Suprapubic skin (tissue), 4 donors: Measurements from ENCODE around the gene PAIP2B. TPM values are rescaled to one million over a fixed set of nuclear protein-coding genes. Genes with fewer than 3 reads are reported as not detected.
"Not testable (repeated sequence)": the region's sequence is repeated elsewhere in the genome, so short reads cannot be mapped to it uniquely, and the experiment has no call there.

Experiments used
- DNase-seq, 2 donors: peaks; one replicate each; pipeline ENCODE4 v3.0.0-alpha.2; 2019; ENCODE audit warnings: low spot score in 2 of 2
- H3K27ac ChIP-seq: fragments of 200-600 bp; sonication (generic); one replicate; pipeline ENCODE4 v1.5.1; 2019
- H3K27me3 ChIP-seq: fragments of 200-600 bp; sonication (generic); one replicate; pipeline ENCODE4 v1.5.1; 2019
- H3K36me3 ChIP-seq: fragments of 200-600 bp; sonication (generic); one replicate; pipeline ENCODE4 v1.5.1; 2019
- H3K4me1 ChIP-seq: fragments of 200-600 bp; sonication (generic); one replicate; pipeline ENCODE4 v1.5.1; 2019
- H3K4me3 ChIP-seq: fragments of 200-600 bp; sonication (generic); one replicate; pipeline ENCODE4 v1.5.1; 2019; ENCODE audit warnings: mild to moderate bottlenecking
- H3K9me3 ChIP-seq: fragments of 200-600 bp; sonication (generic); one replicate; pipeline ENCODE4 v1.5.1; 2019
- CTCF ChIP-seq, 2 donors: fragments of 200-600 bp in 1 of 2; fragments of 450-650 bp in 1 of 2; sonication (generic) in 1 of 2; IDR thresholded peaks; one replicate each; pipeline ENCODE4 v1.5.1; 2016 to 2019; ENCODE audit warnings: antibody characterized with exemption in 2 of 2, mild to moderate bottlenecking in 1 of 2, moderate library complexity in 1 of 2
- EP300 ChIP-seq: sonication (generic); formaldehyde crosslinking; IDR thresholded peaks from one replicate; pipeline ENCODE4 v1.6.1; 2017; ENCODE audit warnings: antibody characterized with exemption
- POLR2A ChIP-seq, 2 donors: fragments of 450-650 bp; IDR thresholded peaks; one replicate each; pipeline ENCODE4 v1.6.1; 2017; ENCODE audit warnings: antibody characterized with exemption in 2 of 2, mild to moderate bottlenecking in 2 of 2, moderate library complexity in 2 of 2
- POLR2AphosphoS5 ChIP-seq, 3 donors: sonication (generic); formaldehyde crosslinking; IDR thresholded peaks; one replicate each; pipeline ENCODE4 v1.6.1; 2017; ENCODE audit warnings: antibody characterized with exemption in 3 of 3
- WGBS: methylation state at CpG from one replicate; pipeline ENCODE4 v1.1.5; 2018; 5-methylcytosine and 5-hydroxymethylcytosine counted together
- total RNA-seq, 4 donors: library from RNA; depleted of rRNA; stranded (reverse); fragments of >200 nt; gene quantifications; one replicate each; pipeline ENCODE4 v1.1.0, GENCODE V29; 2016

Gene PAIP2B
- total RNA-seq, 4 donors from 2014 or later: 21.0 to 30.3 (median 26.7) TPM

GRCh38 chr2:71187589-71187988, 39.3 kb downstream of the PAIP2B start:
- no peak for DNase-seq
- no peak overlapping the region for H3K4me3 ChIP-seq
- 92% methylated on average over 2 of the region's 2 CpGs for WGBS
- no peak for TF ChIP-seq POLR2A (IDR thresholded peaks at IDR 0.05)
- no peak for TF ChIP-seq EP300
- TF ChIP-seq CTCF (IDR thresholded peaks at IDR 0.05): no peak
- no peak for TF ChIP-seq POLR2AphosphoS5 (IDR thresholded peaks at IDR 0.05)
- H3K27me3 ChIP-seq: no peaks in the 10 kb centered on the region
- no peaks in the 10 kb centered on the region for H3K9me3 ChIP-seq
- H3K4me1 ChIP-seq: no peaks in the 10 kb centered on the region
- H3K27ac ChIP-seq: no peak overlapping the region
- no peaks in the 10 kb centered on the region for H3K36me3 ChIP-seq

DNA sequence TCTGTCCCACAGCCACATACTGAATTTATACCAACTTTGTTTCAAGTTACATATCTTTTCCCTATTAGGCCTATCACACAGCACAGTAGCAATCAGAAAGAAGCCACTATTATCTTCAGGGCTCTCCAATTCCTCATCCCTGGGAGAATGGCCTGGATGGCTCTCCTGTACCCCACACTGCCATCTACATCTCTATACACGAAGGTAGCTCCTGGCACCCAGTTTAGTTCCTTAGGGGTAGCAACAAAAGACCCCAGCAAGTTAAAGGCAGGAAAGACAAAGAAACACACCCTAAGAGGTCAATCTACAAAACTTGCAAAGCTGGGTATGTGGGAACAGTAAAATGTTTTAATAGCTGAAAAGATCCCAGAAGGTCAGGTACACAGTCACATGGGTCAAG, 39.9 kb downstream of the PAIP2B start:
- Histone ChIP-seq H3K36me3 (no peaks in the 10 kb centered on the region), H3K27ac (no peak overlapping the region), H3K27me3 (no peaks in the 10 kb centered on the region), H3K4me1 (no peaks in the 10 kb centered on the region), H3K4me3 (no peak overlapping the region), H3K9me3 (no peaks in the 10 kb centered on the region)
- TF ChIP-seq POLR2AphosphoS5 (IDR thresholded peaks at IDR 0.05) (no peak), CTCF (IDR thresholded peaks at IDR 0.05) (no peak), POLR2A (IDR thresholded peaks at IDR 0.05) (no peak), EP300 (no peak)
- WGBS: 74% methylated on average over 1 of the region's 1 CpG
- no peak for DNase-seq

DNA sequence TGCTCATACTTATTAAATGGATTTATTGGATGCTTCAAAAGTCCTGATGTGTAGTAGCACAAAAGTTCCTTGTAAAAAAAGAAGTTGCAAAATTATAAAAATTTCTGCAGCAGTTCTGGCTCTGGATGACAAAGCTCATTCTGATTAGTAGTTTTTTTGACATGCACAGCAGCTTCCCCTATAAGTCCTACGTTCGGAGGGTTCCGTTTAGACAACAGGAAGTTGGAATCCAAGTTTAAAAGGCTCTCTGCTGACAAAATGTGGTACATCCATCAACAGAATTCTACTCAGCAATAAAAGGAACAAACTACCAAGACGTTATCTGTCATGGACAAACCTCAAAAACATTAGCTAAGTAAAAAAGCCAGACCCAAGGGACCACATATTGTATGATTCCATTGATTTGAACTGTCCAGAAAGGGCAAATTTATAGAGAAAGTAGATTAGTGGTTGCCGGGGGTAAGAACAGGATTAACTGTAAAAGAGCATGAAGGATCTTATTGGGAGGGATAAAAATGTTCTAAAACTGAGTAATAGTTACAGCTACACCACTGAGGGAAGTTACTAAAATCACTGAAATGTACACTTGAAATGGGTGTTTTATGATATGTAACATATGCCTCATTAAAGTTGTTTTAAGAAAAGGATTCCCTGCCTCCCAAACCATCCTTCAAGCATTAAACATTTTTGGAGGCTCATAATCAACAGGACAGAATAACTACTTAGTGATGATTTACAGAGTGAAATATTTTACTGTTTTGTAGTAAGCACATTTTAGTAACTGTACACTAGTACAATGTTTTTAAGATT, 43.4 kb downstream of the PAIP2B start:
- not testable (repeated sequence) for H3K4me1 ChIP-seq, H3K27ac ChIP-seq, H3K4me3 ChIP-seq, H3K27me3 ChIP-seq, H3K36me3 ChIP-seq, DNase-seq, H3K9me3 ChIP-seq
- 56% methylated on average over 5 of the region's 5 CpGs for WGBS

- Histone ChIP-seq H3K27ac (no peak overlapping the region), H3K9me3 (no peaks in the 10 kb centered on the region), H3K4me3 (no peak overlapping the region), H3K4me1 (no peaks in the 10 kb centered on the region), H3K36me3 (no peaks in the 10 kb centered on the region), H3K27me3 (no peaks in the 10 kb centered on the region)
- no peak for DNase-seq
- WGBS: 67% methylated on average over 2 of the region's 2 CpGs
- TF ChIP-seq CTCF (IDR thresholded peaks at IDR 0.05) (no peak), EP300 (no peak), POLR2AphosphoS5 (IDR thresholded peaks at IDR 0.05) (no peak), POLR2A (IDR thresholded peaks at IDR 0.05) (no peak)
Measured at GRCh38 chr2:71181316-71181715, 45.6 kb downstream of the PAIP2B start.

- not testable (repeated sequence) for H3K9me3 ChIP-seq, H3K27me3 ChIP-seq, H3K36me3 ChIP-seq, H3K4me3 ChIP-seq, H3K4me1 ChIP-seq, H3K27ac ChIP-seq, DNase-seq
- 83% methylated on average over 8 of the region's 8 CpGs for WGBS
Measured at GRCh38 chr2:71178836-71179235, 48.1 kb downstream of the PAIP2B start.

DNA sequence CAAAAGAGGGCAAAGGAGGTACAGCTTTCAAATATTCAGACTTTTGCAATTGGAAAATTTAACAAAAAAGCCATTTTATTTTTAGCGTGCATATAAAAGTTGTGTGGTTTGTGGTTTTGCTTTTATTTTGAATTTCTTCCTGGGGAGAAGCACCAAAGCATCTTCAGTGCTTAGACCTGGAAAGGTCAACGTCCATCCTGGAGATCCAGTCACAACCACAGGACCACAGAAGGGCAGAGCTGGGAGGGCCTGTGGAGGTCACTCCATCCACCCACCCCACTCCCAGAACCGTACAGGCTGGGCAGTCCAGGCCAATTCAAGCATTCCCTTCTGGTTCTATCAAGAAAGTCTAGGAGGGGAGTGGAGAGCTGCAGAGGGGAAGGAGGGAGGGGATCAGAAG, 52.7 kb downstream of the PAIP2B start:
- Histone ChIP-seq H3K4me3 (no peak overlapping the region), H3K4me1 (no peaks in the 10 kb centered on the region), H3K27ac (no peak overlapping the region), H3K36me3 (no peaks in the 10 kb centered on the region), H3K9me3 (no peaks in the 10 kb centered on the region), H3K27me3 (peaks cover 4% of the 10 kb centered on the region)
- DNase-seq: no peak
- WGBS: 66% methylated on average over 3 of the region's 3 CpGs
- TF ChIP-seq CTCF (IDR thresholded peaks at IDR 0.05) (no peak), POLR2AphosphoS5 (IDR thresholded peaks at IDR 0.05) (no peak), POLR2A (IDR thresholded peaks at IDR 0.05) (no peak), EP300 (no peak)
